AG04450 (cell line): Measurements from ENCODE around the gene ATG16L1. TPM values are rescaled to one million over a fixed set of nuclear protein-coding genes. Genes with fewer than 3 reads are reported as not detected.

ENCODE experiments used
- CTCF ChIA-PET: fragments of 300-600, 350-600 bp; formaldehyde crosslinking; extraction: SDS; loops from one replicate; lab custom pipeline; 2022; ENCODE audit warnings: antibody characterized with exemption, inconsistent platforms; lab: Charles Lee
- POLR2A ChIA-PET: fragments of 350-600 bp; formaldehyde crosslinking; extraction: SDS; loops from one replicate; lab custom pipeline; 2021; ENCODE audit warnings: antibody characterized with exemption, inconsistent platforms; lab: Yijun Ruan, JAX
- DNase-seq: peaks from one replicate; pipeline ENCODE4 v3.0.0-alpha.2; 2011; ENCODE audit warnings: low read depth, low spot score
- H3K27ac ChIP-seq: one replicate; pipeline ENCODE4 v1.5.1; 2012; ENCODE audit warnings: low read depth, low read length, control low read depth
- H3K27me3 ChIP-seq: one replicate; pipeline ENCODE4 v1.6.0; 2012; ENCODE audit warnings: low read length; ENCODE audit not compliant: control insufficient read depth, insufficient read depth
- H3K4me3 ChIP-seq: 2 replicates; pipeline ENCODE4 v1.5.1; 2011; ENCODE audit warnings: mild to moderate bottlenecking, low read depth, low read length, control low read depth
- H3K9me3 ChIP-seq: 2 replicates; pipeline ENCODE4 v1.5.1; 2012; ENCODE audit warnings: low read length; ENCODE audit not compliant: control insufficient read depth, insufficient read depth
- CTCF ChIP-seq: IDR thresholded peaks from 2 replicates; pipeline ENCODE4 v1.5.1; 2011; ENCODE audit warnings: low read depth, low read length, control low read depth, inconsistent platforms
- polyA plus RNA-seq: library from polyadenylated mRNA; depleted of rRNA; stranded (reverse); fragments of >200 nt; gene quantifications from 2 replicates; pipeline ENCODE4 v1.2.3, GENCODE V29; 2011

Gene ATG16L1
- polyA plus RNA-seq, 1 experiment = 32.8 TPM

DNA sequence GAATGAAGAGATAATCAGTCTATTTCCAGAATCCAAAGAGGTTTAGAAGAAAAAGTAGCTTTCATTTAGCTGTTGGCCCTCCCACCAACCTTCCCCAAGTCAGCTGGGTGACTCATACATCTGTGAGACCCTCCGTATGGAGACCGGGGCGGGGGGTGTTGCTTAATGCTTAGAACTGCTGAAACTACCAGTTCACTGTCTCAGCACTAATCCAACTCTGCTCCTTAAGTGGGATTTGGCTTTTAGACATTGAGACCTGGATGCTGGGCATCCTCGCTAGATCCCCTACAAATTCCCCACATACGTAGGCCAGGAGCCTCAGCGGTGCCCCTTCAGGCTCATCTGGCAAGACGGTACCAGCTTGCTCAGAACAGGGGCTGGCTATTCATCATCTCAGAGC, 56.1 kb downstream of the ATG16L1 start, which contains the start of gene SAG:
TSS of gene SAG (plus strand) at position 252 of the 400 bp plus-strand sequence. CDS start 1,374 bp downstream, outside the sequence.
- Histone ChIP-seq H3K27ac (no peak within 1 kb of the TSS), H3K9me3 (no peaks in the 10 kb centered on the region), H3K27me3 (peaks cover 8% of the 10 kb centered on the region), H3K4me3 (no peak within 1 kb of the TSS)
- POLR2A ChIA-PET = no interaction called here
- CTCF ChIA-PET = no interaction called here
- DNase-seq = no peak
- no peak for TF ChIP-seq CTCF

DNA sequence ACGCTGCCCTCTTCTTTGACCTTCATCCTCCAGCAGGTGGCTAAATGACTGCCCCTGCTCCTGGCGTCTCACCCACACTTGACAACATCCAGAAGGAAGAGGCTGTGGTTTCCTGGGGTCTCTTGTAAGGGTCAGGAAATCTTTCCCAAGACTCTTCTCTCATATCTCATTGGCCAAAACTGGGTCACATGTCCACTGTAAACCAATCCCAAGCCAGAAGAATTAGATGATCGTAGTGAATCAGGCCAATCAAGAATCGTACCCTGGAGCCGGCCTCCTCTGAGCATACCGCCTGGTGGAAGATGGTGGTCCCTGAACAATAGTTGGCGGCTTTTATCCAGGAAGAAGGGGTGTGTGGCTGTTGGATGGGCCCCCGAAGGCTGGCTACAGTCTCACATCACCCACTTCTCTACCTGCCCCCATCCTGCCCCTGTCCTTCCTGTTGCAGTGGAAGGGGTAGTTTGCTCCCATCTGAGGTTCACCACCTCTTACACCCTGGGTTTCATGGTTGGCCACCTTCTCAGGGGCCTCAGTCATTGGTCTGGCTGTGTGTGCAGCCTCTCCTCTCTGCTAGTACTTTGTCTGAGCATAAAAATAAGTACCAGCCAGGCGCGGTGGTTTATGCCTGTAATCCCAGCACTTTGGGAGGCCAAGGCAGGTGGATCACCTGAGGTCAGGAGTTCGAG, 59.9 kb downstream of the ATG16L1 start:
- Histone ChIP-seq H3K9me3 (no peaks in the 10 kb centered on the region; the same call in 1 of the 2 replicates), H3K27ac (no peak overlapping the region), H3K27me3 (peaks cover 9% of the 10 kb centered on the region), H3K4me3 (no peak overlapping the region)
- TF ChIP-seq CTCF = no peak
- ChIA-PET POLR2A (no interaction called here), CTCF (no interaction called here)
- no peak for DNase-seq

- no peak overlapping the region for H3K4me3 ChIP-seq
- ChIA-PET CTCF (no interaction called here), POLR2A (no interaction called here)
- peaks cover 9% of the 10 kb centered on the region for H3K27me3 ChIP-seq
- no peaks in the 10 kb centered on the region; the same call in 1 of the 2 replicates for H3K9me3 ChIP-seq
- H3K27ac ChIP-seq = no peak overlapping the region
- no peak for TF ChIP-seq CTCF
- no peak for DNase-seq
Observed at GRCh38 chr2:233312874-233313273, 61.4 kb downstream of the ATG16L1 start.

GRCh38 chr2:233314180-233314925, 62.9 kb downstream of the ATG16L1 start:
- Histone ChIP-seq H3K27me3 (peaks cover 13% of the 10 kb centered on the region), H3K4me3 (no peak overlapping the region), H3K9me3 (no peaks in the 10 kb centered on the region; the same call in 1 of the 2 replicates), H3K27ac (no peak overlapping the region)
- POLR2A ChIA-PET = no interaction called here
- CTCF ChIA-PET = interaction anchor here (0.6 kb wide), 1 partner anchor 128 kb away, joined by 3 read pairs; no protein-coding TSS in a partner anchor
- DNase-seq = no peak
- no peak for TF ChIP-seq CTCF
